Activated CD8-positive, alpha-beta memory T cell treated with anti-CD3 and anti-CD28 coated beads, Interleukin-2, amount 10 ng/mL, durations not matched to agents 7 days and 5 days (primary cell): ENCODE measurements around the gene KCNJ12. TPM values are rescaled to one million over a fixed set of nuclear protein-coding genes. Genes with fewer than 3 reads are reported as not detected.

Source experiments
- ATAC-seq: fragments of 150-1000 bp; cut with Tn5 transposase; one replicate; pipeline ENCODE4 v1.10.0; 2021; ENCODE audit warnings: moderate library complexity
- CTCF ChIA-PET: fragments of 350-600 bp; sonication (Branson Sonifier 250); formaldehyde crosslinking; loops from one replicate; lab custom pipeline; 2021; ENCODE audit warnings: antibody characterized with exemption; lab: Charles Lee
- DNase-seq: peaks from one replicate; pipeline ENCODE4 v3.0.0-alpha.2; 2020
- H3K27ac Mint-ChIP-seq: one replicate; pipeline ENCODE4 v1.8.0; 2021; ENCODE audit warnings: mild to moderate bottlenecking, mixed read lengths
- H3K27me3 Mint-ChIP-seq: one replicate; pipeline ENCODE4 v1.8.0; 2021; ENCODE audit warnings: mixed read lengths
- H3K36me3 Mint-ChIP-seq: one replicate; pipeline ENCODE4 v1.8.0; 2021; ENCODE audit warnings: mild to moderate bottlenecking, mixed read lengths
- H3K4me1 Mint-ChIP-seq: one replicate; pipeline ENCODE4 v1.8.0; 2021; ENCODE audit warnings: mixed read lengths
- H3K4me3 Mint-ChIP-seq: one replicate; pipeline ENCODE4 v1.8.0; 2021; ENCODE audit warnings: mild to moderate bottlenecking, moderate library complexity, mixed read lengths
- H3K9me3 Mint-ChIP-seq: one replicate; pipeline ENCODE4 v1.8.0; 2022; ENCODE audit warnings: low read depth, mixed read lengths
- total RNA-seq, 2 experiments: library from RNA; stranded (reverse); gene quantifications; one replicate each; pipeline ENCODE4 v1.2.3, GENCODE V29; 2021

The KCNJ12 gene
- total RNA-seq, 2 experiments from 2014 or later = not detected

GRCh38 chr17:21368545-21369246, 7.5 kb upstream of the KCNJ12 start:
- no peaks in the 10 kb centered on the region for H3K36me3 Mint-ChIP-seq
- no peaks in the 10 kb centered on the region for H3K4me1 Mint-ChIP-seq
- CTCF ChIA-PET = no interaction called here
- ATAC-seq = no peak
- no peak for DNase-seq
- no peaks in the 10 kb centered on the region for H3K9me3 Mint-ChIP-seq
- H3K27ac Mint-ChIP-seq = no peak overlapping the region
- H3K4me3 Mint-ChIP-seq = no peak overlapping the region
- H3K27me3 Mint-ChIP-seq = peaks cover 2% of the 10 kb centered on the region

- ATAC-seq = no peak
- Mint-ChIP-seq H3K27me3 (peaks cover 2% of the 10 kb centered on the region), H3K27ac (no peak overlapping the region), H3K9me3 (no peaks in the 10 kb centered on the region), H3K36me3 (no peaks in the 10 kb centered on the region), H3K4me3 (no peak overlapping the region), H3K4me1 (no peaks in the 10 kb centered on the region)
- DNase-seq = no peak
- CTCF ChIA-PET = no interaction called here
These were observed 6.8 kb upstream of the KCNJ12 start for GRCh38 chr17:21369395-21369794.

GRCh38 chr17:21370430-21370829, 5.7 kb upstream of the KCNJ12 start:
- Mint-ChIP-seq H3K4me1 (no peaks in the 10 kb centered on the region), H3K36me3 (no peaks in the 10 kb centered on the region), H3K27ac (no peak overlapping the region), H3K9me3 (no peaks in the 10 kb centered on the region), H3K4me3 (no peak overlapping the region), H3K27me3 (peaks cover 12% of the 10 kb centered on the region)
- ATAC-seq (no peak), DNase-seq (no peak)
- CTCF ChIA-PET = no interaction called here

- Mint-ChIP-seq H3K4me3 (no peak overlapping the region), H3K4me1 (no peaks in the 10 kb centered on the region), H3K27ac (no peak overlapping the region), H3K36me3 (no peaks in the 10 kb centered on the region), H3K27me3 (peaks cover 19% of the 10 kb centered on the region), H3K9me3 (no peaks in the 10 kb centered on the region)
- CTCF ChIA-PET = no interaction called here
- ATAC-seq (no peak), DNase-seq (no peak)
These were observed 4.6 kb upstream of the KCNJ12 start for GRCh38 chr17:21371511-21372081.

GRCh38 chr17:21372256-21372954, 3.8 kb upstream of the KCNJ12 start:
- CTCF ChIA-PET = interaction anchor here (1.1 kb wide), 1 partner anchor 95 kb away, joined by 3 read pairs; no protein-coding TSS in a partner anchor
- Mint-ChIP-seq H3K4me1 (no peaks in the 10 kb centered on the region), H3K27me3 (peaks cover 25% of the 10 kb centered on the region), H3K27ac (no peak overlapping the region), H3K36me3 (no peaks in the 10 kb centered on the region), H3K4me3 (no peak overlapping the region), H3K9me3 (no peaks in the 10 kb centered on the region)
- DNase-seq (no peak), ATAC-seq (no peak)

GRCh38 chr17:21373036-21373435, 3.1 kb upstream of the KCNJ12 start:
- no peaks in the 10 kb centered on the region for H3K36me3 Mint-ChIP-seq
- peaks cover 31% of the 10 kb centered on the region for H3K27me3 Mint-ChIP-seq

GRCh38 chr17:21373696-21374440, 2.3 kb upstream of the KCNJ12 start:
- no peaks in the 10 kb centered on the region for H3K4me1 Mint-ChIP-seq
- peaks cover 35% of the 10 kb centered on the region for H3K27me3 Mint-ChIP-seq
- no peak for DNase-seq
- no peaks in the 10 kb centered on the region for H3K36me3 Mint-ChIP-seq
- H3K27ac Mint-ChIP-seq = no peak overlapping the region
- no peak for ATAC-seq
- H3K9me3 Mint-ChIP-seq = no peaks in the 10 kb centered on the region
- CTCF ChIA-PET = no interaction called here
- H3K4me3 Mint-ChIP-seq = no peak overlapping the region

More at GRCh38 chr17:21373036-21373435, 3.1 kb upstream of the KCNJ12 start:
- Mint-ChIP-seq H3K4me3 (no peak overlapping the region), H3K27ac (no peak overlapping the region), H3K9me3 (no peaks in the 10 kb centered on the region), H3K4me1 (no peaks in the 10 kb centered on the region)
- CTCF ChIA-PET = interaction anchor here (1.1 kb wide), 1 partner anchor 96 kb away, joined by 3 read pairs; no protein-coding TSS in a partner anchor
- ATAC-seq (no peak), DNase-seq (no peak)

GRCh38 chr17:21374441-21375161, 1.6 kb upstream of the KCNJ12 start:
- no peak for DNase-seq
- Mint-ChIP-seq H3K4me1 (no peaks in the 10 kb centered on the region), H3K4me3 (no peak overlapping the region), H3K36me3 (no peaks in the 10 kb centered on the region), H3K9me3 (no peaks in the 10 kb centered on the region), H3K27ac (no peak overlapping the region), H3K27me3 (peaks cover 36% of the 10 kb centered on the region)
- ATAC-seq = no peak
- CTCF ChIA-PET = no interaction called here

- H3K4me3 Mint-ChIP-seq = no peak overlapping the region
- DNase-seq (no peak), ATAC-seq (no peak)
- CTCF ChIA-PET = no interaction called here
- no peaks in the 10 kb centered on the region for H3K4me1 Mint-ChIP-seq
- H3K27me3 Mint-ChIP-seq = peaks cover 36% of the 10 kb centered on the region
- H3K27ac Mint-ChIP-seq = no peak overlapping the region
- no peaks in the 10 kb centered on the region for H3K36me3 Mint-ChIP-seq
- no peaks in the 10 kb centered on the region for H3K9me3 Mint-ChIP-seq
These were observed 996 bp upstream of the KCNJ12 start for GRCh38 chr17:21375162-21375560.

- DNase-seq = no peak
- ATAC-seq = no peak
- no peaks in the 10 kb centered on the region for H3K9me3 Mint-ChIP-seq
- H3K27ac Mint-ChIP-seq = no peak overlapping the region
- no peak overlapping the region for H3K4me3 Mint-ChIP-seq
- no peaks in the 10 kb centered on the region for H3K36me3 Mint-ChIP-seq
- H3K27me3 Mint-ChIP-seq = peaks cover 36% of the 10 kb centered on the region
- CTCF ChIA-PET = no interaction called here
- H3K4me1 Mint-ChIP-seq = no peaks in the 10 kb centered on the region
These were observed 438 bp upstream of the KCNJ12 start for GRCh38 chr17:21375757-21376080.

- DNase-seq = no peak
- no peaks in the 10 kb centered on the region for H3K9me3 Mint-ChIP-seq
- peaks cover 36% of the 10 kb centered on the region for H3K27me3 Mint-ChIP-seq
- H3K4me1 Mint-ChIP-seq = no peaks in the 10 kb centered on the region
- no peak overlapping the region for H3K4me3 Mint-ChIP-seq
- H3K27ac Mint-ChIP-seq = no peak overlapping the region
- no peaks in the 10 kb centered on the region for H3K36me3 Mint-ChIP-seq
- peak; percentile 24 for ATAC-seq
- CTCF ChIA-PET = no interaction called here
These were observed 868 bp downstream of the KCNJ12 start for GRCh38 chr17:21376759-21377690.

GRCh38 chr17:21377705-21378396, 1.7 kb downstream of the KCNJ12 start:
- DNase-seq = no peak
- no peak for ATAC-seq
- H3K4me3 Mint-ChIP-seq = no peak overlapping the region
- no peak overlapping the region for H3K27ac Mint-ChIP-seq
- H3K36me3 Mint-ChIP-seq = no peaks in the 10 kb centered on the region
- CTCF ChIA-PET = no interaction called here
- no peaks in the 10 kb centered on the region for H3K4me1 Mint-ChIP-seq
- H3K9me3 Mint-ChIP-seq = no peaks in the 10 kb centered on the region
- peaks cover 36% of the 10 kb centered on the region for H3K27me3 Mint-ChIP-seq
